HG02885 (cell line): Measurements from ENCODE around the gene TRMT61A.

Source experiments
- ATAC-seq: cut with Tn5 transposase; IDR thresholded peaks from one replicate; pipeline ENCODE4 v1.9.1; 2021; ENCODE audit warnings: mild to moderate bottlenecking; ENCODE audit not compliant: unreplicated experiment, poor library complexity

Gene TRMT61A

GRCh38 chr14:103528587-103529382 is at the start of gene TRMT61A:
TRMT61A (plus strand) TSS chr14:103529196; CDS start chr14:103529979, 783 bp downstream.
- peak; percentile 62 for ATAC-seq

- ATAC-seq: peak; percentile 73
Measured at GRCh38 chr14:103480595-103480994, 48.4 kb upstream of the TRMT61A start.

- ATAC-seq: no peak
Measured at GRCh38 chr14:103483600-103483999, 45.4 kb upstream of the TRMT61A start.

- ATAC-seq: no peak
Measured at GRCh38 chr14:103485504-103485903, 43.5 kb upstream of the TRMT61A start.

- ATAC-seq: no peak
Measured at GRCh38 chr14:103488071-103488470, 40.9 kb upstream of the TRMT61A start.

- ATAC-seq: no peak
Measured at GRCh38 chr14:103488960-103489359, 40.0 kb upstream of the TRMT61A start.

GRCh38 chr14:103489621-103490020 is 39.4 kb upstream of the TRMT61A start:
- ATAC-seq: no peak

- ATAC-seq: no peak
Measured at GRCh38 chr14:103491691-103492090, 37.3 kb upstream of the TRMT61A start.

- no peak for ATAC-seq
Measured at GRCh38 chr14:103492156-103492925, 36.7 kb upstream of the TRMT61A start.

- ATAC-seq: no peak
Measured at GRCh38 chr14:103495854-103496253, 33.1 kb upstream of the TRMT61A start.

- ATAC-seq: no peak
Measured at GRCh38 chr14:103496776-103497175, 32.2 kb upstream of the TRMT61A start.

GRCh38 chr14:103499709-103500108 is 29.3 kb upstream of the TRMT61A start:
- ATAC-seq: no peak

GRCh38 chr14:103500148-103500990 is 28.6 kb upstream of the TRMT61A start:
- peak; percentile 39 for ATAC-seq

GRCh38 chr14:103501041-103501870 is 27.7 kb upstream of the TRMT61A start:
- no peak for ATAC-seq

- ATAC-seq: no peak
Measured at GRCh38 chr14:103501921-103502669, 26.9 kb upstream of the TRMT61A start.

- ATAC-seq: no peak
Measured at GRCh38 chr14:103502877-103503276, 26.1 kb upstream of the TRMT61A start.

GRCh38 chr14:103503296-103503695 is 25.7 kb upstream of the TRMT61A start:
- ATAC-seq: no peak

- no peak for ATAC-seq
Measured at GRCh38 chr14:103504991-103505565, 23.9 kb upstream of the TRMT61A start.

- no peak for ATAC-seq
Measured at GRCh38 chr14:103507751-103508150, 21.2 kb upstream of the TRMT61A start.
